NB4 (cell line): ENCODE results near the gene EMX1.

Experiments
- MYC ChIP-seq: IDR thresholded peaks from 2 replicates; pipeline ENCODE4 v1.6.1; 2011; ENCODE audit warnings: low read depth, low read length
- POLR2A ChIP-seq: IDR thresholded peaks from 2 replicates; pipeline ENCODE4 v1.6.1; 2011; ENCODE audit warnings: mild to moderate bottlenecking; ENCODE audit not compliant: insufficient read length; ENCODE audit errors: extremely low read depth
- TF ChIP-seq, protein P1 (sequence below): IDR thresholded peaks from one replicate; pipeline ENCODE4 v1.5.1; 2012; ENCODE audit warnings: low read depth, low read length

DNA sequence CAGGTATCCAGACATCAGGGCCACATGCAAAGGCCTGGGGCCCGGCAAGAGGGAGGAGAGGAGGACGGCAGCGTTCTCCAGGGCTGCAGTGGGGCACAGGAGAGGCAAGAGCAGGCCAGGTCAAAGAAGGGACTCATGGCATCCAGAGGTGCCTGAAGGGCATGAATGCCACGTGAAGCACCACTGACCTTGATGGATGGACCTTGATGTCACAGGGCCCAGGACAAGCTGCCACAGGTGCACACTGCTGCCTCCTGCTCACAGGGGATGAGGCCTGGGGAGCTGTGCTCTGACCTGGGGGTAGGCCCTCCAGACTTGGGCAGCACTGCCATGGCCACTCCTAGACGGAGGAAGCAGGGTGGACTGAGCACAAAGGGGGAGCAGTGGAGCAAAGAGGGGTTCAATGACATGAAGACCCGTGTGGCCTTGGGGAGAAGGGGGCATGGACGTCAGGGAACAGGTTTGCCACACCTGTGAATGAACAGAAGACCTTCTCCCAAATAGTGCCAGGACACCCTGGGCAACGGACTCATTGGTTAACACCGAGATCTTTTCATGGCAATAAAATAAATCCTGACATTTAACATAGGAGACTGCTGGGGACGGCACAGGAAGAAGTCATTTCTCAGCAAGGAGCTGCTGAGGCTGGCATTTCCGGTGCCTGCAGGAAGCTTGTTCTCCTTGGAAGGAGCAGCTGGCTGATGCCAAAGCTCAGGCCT lies 65.6 kb downstream of the EMX1 start:
- no peak for TF ChIP-seq POLR2A
- TF ChIP-seq, protein P1, sequence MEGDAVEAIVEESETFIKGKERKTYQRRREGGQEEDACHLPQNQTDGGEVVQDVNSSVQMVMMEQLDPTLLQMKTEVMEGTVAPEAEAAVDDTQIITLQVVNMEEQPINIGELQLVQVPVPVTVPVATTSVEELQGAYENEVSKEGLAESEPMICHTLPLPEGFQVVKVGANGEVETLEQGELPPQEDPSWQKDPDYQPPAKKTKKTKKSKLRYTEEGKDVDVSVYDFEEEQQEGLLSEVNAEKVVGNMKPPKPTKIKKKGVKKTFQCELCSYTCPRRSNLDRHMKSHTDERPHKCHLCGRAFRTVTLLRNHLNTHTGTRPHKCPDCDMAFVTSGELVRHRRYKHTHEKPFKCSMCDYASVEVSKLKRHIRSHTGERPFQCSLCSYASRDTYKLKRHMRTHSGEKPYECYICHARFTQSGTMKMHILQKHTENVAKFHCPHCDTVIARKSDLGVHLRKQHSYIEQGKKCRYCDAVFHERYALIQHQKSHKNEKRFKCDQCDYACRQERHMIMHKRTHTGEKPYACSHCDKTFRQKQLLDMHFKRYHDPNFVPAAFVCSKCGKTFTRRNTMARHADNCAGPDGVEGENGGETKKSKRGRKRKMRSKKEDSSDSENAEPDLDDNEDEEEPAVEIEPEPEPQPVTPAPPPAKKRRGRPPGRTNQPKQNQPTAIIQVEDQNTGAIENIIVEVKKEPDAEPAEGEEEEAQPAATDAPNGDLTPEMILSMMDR = no peak
- no peak for TF ChIP-seq MYC
